OCI-M1 (cell line): ENCODE data around the gene TOR1B.

Experiments used
- DNase-seq: peaks from one replicate; lab custom pipeline; 2025; lab: John Stamatoyannopoulos, UW

TOR1B gene

GRCh38 chr9:129845373-129845772 lies 42.4 kb downstream of the TOR1B start:
- DNase-seq = no peak

- DNase-seq = no peak
Observed at GRCh38 chr9:129848712-129849441, 45.9 kb downstream of the TOR1B start.

GRCh38 chr9:129849901-129850300 lies 46.9 kb downstream of the TOR1B start:
- no peak for DNase-seq

- DNase-seq = no peak
Observed at GRCh38 chr9:129850821-129851550, 48.0 kb downstream of the TOR1B start.

- DNase-seq = no peak
Observed at GRCh38 chr9:129851821-129852220, 48.8 kb downstream of the TOR1B start.

- no peak for DNase-seq
Observed at GRCh38 chr9:129852579-129852978, 49.6 kb downstream of the TOR1B start.

- DNase-seq = no peak
Observed at GRCh38 chr9:129853614-129854013, 50.6 kb downstream of the TOR1B start.

GRCh38 chr9:129854588-129855110 lies 51.7 kb downstream of the TOR1B start:
- no peak for DNase-seq

GRCh38 chr9:129857207-129857606 lies 54.2 kb downstream of the TOR1B start:
- DNase-seq = no peak

- no peak for DNase-seq
Observed at GRCh38 chr9:129858167-129858962, 55.4 kb downstream of the TOR1B start.
